NCI-H2196 treated with DMSO at 0.1 percent for 48 hours (cell line): ENCODE results near the gene MYBL2.

Experiments
- DNase-seq: peaks from one replicate; lab custom pipeline; 2025; ENCODE audit not compliant: unreplicated experiment; lab: John Stamatoyannopoulos, UW

MYBL2 gene

GRCh38 chr20:43681991-43682410, 15.1 kb downstream of the MYBL2 start:
- DNase-seq: no peak

- DNase-seq: no peak
Observed at GRCh38 chr20:43682446-43682845, 15.5 kb downstream of the MYBL2 start.

GRCh38 chr20:43686820-43687219, 19.9 kb downstream of the MYBL2 start:
- no peak for DNase-seq

- DNase-seq: no peak
Observed at GRCh38 chr20:43689165-43689564, 22.3 kb downstream of the MYBL2 start.

- DNase-seq: no peak
Observed at GRCh38 chr20:43690943-43691598, 24.2 kb downstream of the MYBL2 start.

- DNase-seq: no peak
Observed at GRCh38 chr20:43691928-43692524, 25.1 kb downstream of the MYBL2 start.

- DNase-seq: no peak
Observed at GRCh38 chr20:43694763-43695162, 27.8 kb downstream of the MYBL2 start.

- no peak for DNase-seq
Observed at GRCh38 chr20:43695571-43695970, 28.7 kb downstream of the MYBL2 start.

- no peak for DNase-seq
Observed at GRCh38 chr20:43699941-43700565, 33.1 kb downstream of the MYBL2 start.

GRCh38 chr20:43700627-43701026, 33.7 kb downstream of the MYBL2 start:
- no peak for DNase-seq

GRCh38 chr20:43702502-43702901, 35.6 kb downstream of the MYBL2 start:
- DNase-seq: no peak

GRCh38 chr20:43710370-43711044, 43.6 kb downstream of the MYBL2 start:
- no peak for DNase-seq

GRCh38 chr20:43711098-43711654, 44.3 kb downstream of the MYBL2 start:
- DNase-seq: no peak

- no peak for DNase-seq
Observed at GRCh38 chr20:43715044-43715443, 48.1 kb downstream of the MYBL2 start.

- DNase-seq: no peak
Observed at GRCh38 chr20:43715511-43715910, 48.6 kb downstream of the MYBL2 start.

- DNase-seq: no peak
Observed at GRCh38 chr20:43716123-43716522, 49.2 kb downstream of the MYBL2 start.

GRCh38 chr20:43716757-43717615, 50.1 kb downstream of the MYBL2 start:
- no peak for DNase-seq

- DNase-seq: no peak
Observed at GRCh38 chr20:43717616-43717995, 50.7 kb downstream of the MYBL2 start.

GRCh38 chr20:43720007-43720406, 53.1 kb downstream of the MYBL2 start:
- no peak for DNase-seq

- no peak for DNase-seq
Observed at GRCh38 chr20:43721097-43721428, 54.1 kb downstream of the MYBL2 start.
